ENCODE results near the gene TMEM19.

Gene TMEM19

DNA sequence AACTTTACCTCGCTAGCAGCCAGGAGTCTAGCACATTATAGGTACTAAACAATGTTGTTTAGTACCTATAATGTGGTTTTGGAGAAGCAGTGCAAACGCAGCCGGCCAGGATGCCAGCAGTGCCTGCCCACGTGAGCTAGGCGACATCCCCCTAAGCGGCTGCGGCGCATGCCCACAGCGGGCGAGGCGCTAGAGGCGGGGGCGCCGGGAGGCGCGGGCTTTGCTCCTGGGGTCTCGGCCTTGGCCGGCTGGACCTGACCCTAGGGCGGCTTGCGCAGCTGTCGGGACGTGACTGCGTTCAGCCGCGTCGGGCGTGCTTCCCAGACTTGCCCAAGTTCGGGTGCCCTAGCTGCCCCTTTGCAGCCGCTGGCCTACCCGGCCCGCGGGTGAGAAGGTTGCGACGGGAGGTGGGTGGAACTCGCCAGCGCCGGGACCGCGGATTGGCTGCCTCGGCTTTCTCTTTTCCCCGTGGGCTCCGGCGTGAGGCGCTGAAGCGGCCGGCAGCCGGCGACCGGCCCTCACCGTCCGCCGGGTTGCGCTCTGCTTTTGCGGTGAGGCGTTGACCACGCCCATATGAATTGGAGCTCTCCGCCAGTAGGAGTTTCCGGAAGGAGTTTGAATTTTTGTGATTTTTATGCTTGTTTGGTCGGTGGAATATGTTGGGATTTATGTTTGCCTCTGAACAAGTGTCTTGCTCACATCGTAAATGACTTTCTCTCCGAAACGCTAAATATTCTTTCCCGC lies at the start of gene TMEM19:
TSS of gene TMEM19 (plus strand) at position 169 of the 744 bp plus-strand sequence. CDS start 599 bp downstream, outside the sequence.
- peak; percentile 74 for DNase-seq (ENCODE audit: low read depth)

DNA sequence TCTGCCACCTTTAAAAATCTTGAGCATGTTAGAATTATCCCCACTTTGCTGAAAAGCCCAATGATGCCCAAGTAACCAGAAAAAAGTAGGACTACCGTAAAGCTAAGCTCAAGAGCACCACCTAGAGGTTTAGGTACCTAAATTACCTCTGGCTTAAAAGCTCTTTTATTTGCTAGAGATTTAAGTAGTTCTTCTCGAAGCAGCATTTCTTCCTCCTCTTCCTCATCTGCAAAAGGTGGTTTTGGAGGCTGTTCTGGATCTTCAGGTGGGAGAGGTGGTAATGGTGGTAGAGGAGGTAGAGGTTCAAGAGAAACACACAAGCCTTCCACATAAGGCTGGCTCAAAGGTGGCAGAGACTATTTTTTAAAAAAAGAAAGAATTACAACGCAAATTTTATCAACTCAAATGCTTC lies 49.2 kb upstream of the TMEM19 start:
- DNase-seq (ENCODE audit: low read depth), result no peak

DNA sequence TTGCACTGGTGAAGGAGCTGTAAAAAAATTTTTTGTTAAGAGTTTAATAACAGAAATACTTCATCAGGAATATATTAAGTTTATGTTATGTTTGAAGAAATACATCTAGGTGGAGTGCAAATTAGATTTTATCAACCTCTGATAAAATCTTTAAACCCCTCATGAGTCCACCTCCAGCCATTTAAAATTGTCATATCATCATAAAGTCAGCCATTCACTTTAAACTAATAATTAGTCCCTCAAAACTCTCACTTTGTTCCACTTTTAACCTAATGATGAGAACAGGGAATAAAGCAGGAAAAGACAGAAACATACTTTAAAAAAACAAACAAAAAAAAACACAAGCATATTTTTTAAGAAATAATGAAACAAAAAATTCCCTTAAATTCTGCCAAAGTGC lies 47.4 kb upstream of the TMEM19 start:
- DNase-seq (ENCODE audit: low read depth), result no peak

DNA sequence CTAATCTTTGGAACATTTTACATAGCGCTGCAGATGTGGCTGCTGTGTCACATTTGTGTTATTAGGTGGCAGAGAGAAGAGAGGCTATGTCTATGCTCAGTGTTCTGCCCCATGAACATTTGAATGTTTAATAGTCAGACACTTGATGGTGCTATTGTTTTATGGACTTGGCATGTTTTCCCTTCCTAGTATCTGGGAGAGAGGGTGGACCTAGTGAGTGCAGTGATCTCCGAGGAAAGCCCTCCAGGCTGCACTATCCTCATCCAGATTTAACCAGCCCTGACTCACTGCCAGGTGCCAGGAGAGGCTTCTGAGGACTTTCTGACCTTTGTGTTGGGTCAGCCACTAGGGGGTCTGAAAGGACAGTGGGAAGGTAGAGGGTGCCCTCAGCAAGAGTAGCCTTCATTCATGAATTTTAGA lies 46.5 kb upstream of the TMEM19 start:
- DNase-seq (ENCODE audit: low read depth), result no peak

DNA sequence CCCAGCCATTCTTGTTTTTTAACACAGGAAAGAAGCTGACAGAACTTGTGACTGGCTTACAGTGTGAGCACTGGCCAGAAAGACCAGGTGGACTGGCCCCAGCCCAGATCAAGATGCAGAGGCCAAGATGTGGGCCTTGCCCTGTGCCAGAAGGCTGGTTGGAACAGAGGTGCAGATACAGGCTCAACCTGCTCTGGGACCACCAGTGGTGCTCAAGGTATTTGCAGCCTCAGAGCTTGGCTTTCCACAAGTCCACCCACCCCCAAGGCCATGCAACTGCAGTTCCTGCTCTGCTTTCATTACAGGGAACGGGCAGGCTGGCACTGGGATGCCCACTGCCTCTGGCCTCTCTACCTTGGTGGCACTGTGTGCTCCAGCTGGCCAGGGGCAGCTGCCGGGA lies 45.6 kb upstream of the TMEM19 start:
- no peak for DNase-seq (ENCODE audit: low read depth)

DNA sequence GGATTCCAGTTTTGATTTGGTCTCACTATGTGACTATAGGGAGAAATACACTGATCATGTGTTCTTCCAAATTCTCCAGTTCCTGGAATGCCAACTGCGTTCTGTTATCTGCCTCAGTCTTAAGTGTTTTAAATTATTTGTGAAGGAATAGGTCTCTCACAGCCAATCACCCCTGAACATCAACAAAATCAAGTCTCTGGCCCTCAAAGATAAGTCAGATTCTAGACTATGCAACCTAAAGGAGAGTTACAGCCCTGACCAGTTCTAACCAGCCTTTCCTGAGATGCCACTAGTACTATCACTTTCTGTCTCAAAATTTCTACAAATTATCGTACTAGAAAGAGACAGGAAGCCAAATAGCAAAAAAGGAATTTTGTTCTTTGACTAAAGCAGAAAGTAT lies 44.5 kb upstream of the TMEM19 start:
- DNase-seq (ENCODE audit: low read depth), result no peak

DNA sequence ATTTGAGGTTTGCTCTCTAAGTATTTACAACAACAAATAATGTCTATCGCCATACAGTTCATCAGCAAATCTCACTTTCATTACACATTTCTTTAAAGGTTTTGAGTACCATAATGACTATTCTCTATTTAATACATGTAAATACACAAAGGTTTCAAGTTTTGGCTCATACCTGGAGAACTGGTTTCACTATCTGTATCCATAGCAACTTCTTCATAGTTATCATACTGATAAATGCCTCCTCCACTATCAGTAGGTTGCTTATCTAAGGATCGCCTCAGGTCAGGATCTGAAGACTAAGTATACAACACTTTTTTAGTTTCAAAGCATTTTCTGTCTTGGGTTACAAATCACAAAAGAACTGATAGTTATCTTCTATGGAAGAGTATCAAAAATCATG lies 43.6 kb upstream of the TMEM19 start:
- DNase-seq (ENCODE audit: low read depth), result no peak

DNA sequence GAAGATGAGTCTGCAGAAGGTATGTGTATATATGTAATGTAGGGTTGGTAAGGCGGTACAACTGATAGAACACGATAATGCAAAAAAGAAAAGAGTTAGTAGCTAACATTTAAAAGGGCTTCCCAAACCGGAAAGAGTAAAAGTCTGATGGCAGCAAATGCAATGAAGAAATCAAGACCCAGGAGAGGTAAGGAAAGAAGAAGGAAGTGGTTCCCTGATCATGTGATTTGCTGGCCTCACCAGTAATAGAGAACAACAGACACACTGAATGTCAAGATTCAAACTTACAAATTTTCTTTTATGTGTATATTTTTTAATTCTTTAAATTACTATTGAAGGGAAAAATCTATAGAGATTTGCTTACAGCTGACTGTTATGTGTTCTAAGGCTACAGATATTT lies 40.6 kb upstream of the TMEM19 start:
- no peak for DNase-seq (ENCODE audit: low read depth)

DNA sequence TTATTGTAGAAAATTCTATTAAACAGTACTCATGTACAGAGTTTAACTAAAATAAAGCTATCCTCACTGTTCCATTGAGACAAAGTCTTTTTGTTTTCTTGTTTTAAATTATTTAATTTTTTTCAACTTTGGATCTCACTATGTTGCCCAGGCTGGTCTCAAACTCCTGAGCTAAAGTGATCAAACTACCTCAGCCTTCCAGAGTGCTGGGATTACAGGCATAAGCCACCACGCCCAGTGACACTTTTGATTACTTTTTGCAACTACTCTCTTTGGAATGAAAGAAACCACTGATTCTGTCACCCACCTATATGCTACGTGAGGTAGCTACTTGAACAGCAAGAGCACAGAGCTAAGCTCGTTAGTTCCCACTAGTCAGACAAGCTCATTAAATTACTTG lies 39.4 kb upstream of the TMEM19 start:
- no peak for DNase-seq (ENCODE audit: low read depth)

DNA sequence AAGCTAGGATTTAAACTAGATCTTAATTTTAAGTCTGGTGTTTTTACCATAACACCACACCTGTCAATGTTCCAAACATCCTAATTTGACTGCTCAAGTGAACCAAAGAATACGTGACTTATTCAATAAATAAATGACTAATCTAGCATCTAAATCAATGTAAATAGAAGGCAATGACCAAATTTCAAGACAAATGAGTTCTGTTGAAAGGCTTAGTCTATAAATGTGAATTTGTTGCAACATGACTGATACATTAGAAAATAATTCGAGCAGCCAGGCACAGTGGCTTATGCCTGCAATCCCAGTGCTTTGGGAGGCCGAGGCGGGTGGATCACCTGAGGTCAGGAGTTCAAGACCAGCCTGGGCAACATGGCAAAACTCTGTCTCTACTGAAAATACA lies 37.3 kb upstream of the TMEM19 start:
- DNase-seq (ENCODE audit: low read depth), result no peak

DNA sequence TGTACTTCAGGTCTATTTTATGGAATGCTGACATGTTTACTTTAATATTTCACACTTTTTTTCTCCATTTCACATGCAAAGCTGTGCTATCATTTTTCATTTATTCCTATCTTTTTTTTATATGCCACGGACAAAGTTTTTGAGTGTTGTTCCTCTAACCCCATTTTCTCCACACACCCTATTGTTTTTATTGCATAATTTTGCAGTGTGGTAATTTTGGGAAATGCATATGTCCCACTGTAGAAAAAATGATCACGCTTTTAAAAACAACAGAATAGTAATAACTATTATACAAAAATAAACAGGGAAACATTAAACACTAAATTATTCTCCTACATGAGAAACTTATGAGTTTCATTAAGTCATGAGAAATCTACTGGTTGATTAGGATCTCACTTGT lies 36.5 kb upstream of the TMEM19 start:
- no peak for DNase-seq (ENCODE audit: low read depth)

DNA sequence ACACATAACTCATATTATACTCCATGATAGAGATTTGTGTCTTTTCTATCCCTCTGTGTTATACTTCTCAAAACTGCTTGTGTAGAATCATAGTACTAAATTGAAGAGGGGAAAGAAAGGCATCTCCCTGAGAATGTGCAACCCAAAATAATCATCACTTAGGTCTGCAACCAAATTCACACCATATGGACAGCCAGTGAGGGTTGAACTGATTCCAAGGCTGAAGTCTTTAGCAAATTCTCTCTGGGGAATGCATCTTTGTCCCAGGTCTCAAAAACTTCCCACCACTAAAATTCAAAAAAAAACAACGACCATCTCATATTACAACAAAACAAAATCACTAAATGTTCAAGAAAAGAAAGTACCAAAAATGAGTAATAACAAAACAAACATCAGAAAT lies 33.2 kb upstream of the TMEM19 start:
- no peak for DNase-seq (ENCODE audit: low read depth)

DNA sequence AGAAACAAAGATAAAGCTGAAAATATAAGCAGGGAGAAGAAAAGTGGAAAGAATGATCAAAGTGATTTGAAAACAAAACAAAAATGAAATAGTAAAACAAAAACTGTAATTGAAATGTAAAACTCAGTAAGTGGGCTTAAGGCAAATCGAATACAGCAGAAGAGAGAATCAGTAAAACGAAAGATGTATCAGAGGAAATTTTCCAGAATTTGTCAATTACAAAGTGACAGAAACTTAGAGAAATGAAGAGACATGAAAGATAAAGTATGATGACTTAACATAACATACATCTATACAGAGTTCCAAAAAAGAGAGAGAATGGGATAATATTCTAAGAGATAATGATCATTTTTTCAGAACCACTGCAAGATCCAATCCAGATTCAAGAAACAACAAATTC lies 32.7 kb upstream of the TMEM19 start:
- no peak for DNase-seq (ENCODE audit: low read depth)

DNA sequence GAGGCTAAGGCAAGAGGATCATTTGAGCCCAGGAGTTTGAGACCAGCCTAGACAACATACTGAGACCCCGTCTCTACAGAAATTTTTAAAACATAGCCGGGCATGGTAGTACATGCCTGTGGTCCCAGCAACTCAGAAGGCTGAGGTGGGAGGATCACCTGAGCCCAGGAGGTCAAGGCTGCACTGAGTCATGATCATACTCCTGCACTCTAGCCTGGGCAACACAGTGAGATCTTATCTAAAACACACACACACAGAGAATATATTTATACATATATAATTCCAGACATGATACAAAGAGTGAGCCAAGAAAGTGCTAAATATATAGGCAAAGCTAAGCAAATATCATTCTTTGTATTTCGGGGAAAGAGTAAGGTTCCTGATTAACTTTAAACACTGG lies 31.7 kb upstream of the TMEM19 start:
- no peak for DNase-seq (ENCODE audit: low read depth)

DNA sequence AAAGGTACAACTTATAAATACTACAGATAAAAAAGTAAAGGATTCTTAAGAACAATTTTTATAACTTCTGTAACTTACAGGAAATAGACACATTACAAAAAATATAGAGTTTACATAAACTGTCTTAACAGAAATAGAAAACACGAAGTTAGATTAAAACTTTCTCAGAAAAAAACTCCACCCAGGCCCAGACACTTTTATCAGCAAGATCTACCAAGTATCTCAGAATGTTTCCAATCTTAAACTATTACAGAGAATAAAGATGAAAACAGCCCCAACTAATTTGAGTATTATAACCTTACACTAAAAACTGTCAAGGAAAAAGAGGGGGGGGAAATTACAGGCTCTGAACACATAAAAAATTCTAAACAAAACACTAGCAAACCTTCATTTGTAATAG lies 30.4 kb upstream of the TMEM19 start:
- DNase-seq (ENCODE audit: low read depth), result no peak

DNA sequence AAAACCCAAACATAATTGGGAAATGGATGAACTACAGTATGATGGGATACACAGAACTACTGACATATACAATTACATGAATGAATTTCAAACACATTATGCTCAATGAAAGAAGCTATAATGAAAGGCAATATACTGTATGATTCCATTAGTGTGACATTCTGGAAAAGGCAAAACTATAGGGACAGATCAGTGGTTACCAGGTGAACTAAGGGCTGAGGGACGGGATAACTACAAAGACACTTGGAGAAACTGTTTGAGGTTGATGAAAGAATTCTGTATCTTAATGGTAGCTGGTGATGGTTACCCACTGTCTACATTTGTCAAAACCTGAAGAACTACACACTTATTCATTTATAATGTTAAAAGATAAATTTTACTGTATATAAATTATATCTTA lies 30.0 kb upstream of the TMEM19 start:
- DNase-seq (ENCODE audit: low read depth), result no peak

DNA sequence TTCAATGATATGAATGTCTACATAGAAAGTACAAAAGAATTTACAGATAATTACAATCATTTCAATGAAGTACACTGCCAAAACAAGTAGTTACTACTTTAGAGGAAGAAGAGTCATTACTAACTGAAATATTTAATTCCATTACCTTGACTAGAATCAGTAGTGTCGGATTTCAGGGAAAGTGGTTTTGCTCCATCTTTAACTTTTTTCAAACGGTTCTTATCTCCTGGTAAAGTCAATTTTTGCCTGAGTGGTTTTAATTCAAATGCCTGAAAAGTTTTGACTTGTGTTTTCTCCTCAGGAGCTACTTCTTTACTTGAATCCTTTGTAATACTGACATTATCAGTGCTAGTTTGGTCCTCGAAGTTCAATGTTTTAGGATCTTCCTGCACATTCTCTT lies 29.1 kb upstream of the TMEM19 start:
- no peak for DNase-seq (ENCODE audit: low read depth)

DNA sequence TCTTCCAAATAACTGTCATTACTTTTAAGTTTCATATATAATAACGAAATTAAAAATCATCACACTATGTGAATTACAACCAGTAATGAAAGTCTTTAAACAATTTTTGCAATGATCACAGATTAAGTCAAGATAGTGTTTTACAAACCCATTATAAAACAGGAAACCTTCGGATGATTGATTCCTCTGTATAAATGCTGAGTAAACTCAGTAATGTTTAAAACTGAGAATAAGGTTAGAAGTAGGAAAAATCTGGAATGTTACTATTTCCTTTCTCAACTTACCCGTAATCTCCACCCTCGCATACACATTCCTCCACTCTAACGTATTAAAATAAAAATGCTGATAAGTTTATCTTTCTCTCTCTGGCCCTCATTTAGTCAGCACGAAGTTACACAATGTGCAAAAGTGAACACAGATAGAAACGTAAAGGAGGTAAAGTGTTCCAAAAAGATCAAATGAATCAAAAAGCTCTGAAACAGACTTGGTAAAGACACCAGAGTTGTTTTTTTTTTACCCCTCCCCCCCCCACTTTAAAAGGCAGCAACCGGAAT lies 23.8 kb upstream of the TMEM19 start:
- no peak for DNase-seq (ENCODE audit: low read depth)

DNA sequence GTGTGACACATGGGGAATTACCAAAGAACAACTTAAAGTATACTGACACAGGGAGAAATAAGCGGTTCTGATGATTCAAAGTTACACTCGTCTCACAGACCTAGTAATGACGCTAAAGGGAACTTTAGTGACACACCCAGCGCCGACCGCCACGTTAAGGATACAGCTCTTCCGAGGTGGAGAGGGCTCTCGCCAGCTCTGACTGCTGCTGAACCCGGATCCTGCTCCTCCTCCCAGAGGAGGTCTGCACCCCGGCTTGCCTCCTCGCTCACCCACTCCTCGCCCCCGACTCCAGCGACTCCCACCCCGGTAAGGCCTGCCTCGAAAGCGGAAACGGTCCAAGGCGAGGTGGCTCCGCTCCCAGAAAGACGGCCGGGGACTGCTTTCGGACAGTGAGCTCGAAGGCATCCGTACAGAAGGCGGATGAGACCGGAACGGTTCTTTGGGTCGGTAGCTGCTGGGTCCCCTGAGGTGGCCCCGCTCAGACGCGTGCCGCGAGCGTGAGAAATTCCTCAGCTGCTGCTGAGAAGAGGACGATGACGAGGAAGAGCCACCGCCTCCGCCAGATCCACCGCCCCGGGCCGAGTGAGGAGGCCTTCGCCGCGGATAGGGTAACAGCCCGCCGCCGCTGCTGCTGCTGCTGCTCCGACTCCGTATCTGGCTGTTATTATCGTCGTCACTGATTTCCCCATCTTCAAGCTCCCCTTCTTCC lies 22.9 kb upstream of the TMEM19 start:
- DNase-seq (ENCODE audit: low read depth), result peak; percentile 55

DNA sequence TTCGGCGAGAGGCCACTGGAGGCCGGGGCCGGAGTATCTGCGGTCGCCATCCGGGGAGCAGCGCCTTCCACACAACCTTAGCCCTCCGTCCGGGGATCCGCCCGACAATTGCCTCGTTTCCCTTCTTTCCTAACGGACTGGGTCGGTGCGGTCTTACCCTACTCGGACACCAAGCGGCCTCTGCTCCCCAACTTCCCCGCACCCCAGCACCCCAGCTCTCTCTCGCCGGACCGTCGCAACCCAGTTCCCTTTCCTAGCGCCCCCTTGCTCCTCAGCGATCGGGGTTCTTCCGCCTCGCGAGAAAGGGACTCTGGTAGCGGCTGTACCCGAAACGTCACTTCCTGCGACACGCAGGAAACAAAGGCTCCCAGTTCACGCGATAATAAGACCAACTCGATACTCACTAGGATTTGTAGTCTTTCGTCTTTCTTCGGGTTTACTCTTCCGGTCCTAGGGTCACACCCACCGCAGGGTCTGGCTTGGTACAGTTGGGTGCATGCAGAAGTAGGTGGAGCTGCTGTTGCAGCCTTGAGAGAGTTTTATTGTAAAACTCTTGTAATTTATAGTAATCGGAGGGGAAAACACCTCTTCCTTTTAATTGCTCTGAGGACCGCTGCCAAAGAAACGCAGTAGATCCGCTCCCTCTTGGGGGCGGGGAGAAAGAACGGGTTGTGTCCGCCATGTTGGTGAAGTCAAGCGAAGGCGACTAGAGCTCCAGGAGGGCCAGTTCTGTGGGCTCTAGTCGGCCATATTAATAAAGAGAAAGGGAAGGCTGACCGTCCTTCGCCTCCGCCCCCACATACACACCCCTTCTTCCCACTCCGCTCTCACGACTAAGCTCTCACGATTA lies 22.1 kb upstream of the TMEM19 start, which contains the start of the genes THAP2 and ZFC3H1:
TSS of gene THAP2 (plus strand) at position 741 of the 850 bp plus-strand sequence. CDS start 209 bp downstream, outside the sequence.
TSS of gene ZFC3H1 (minus strand) at position 288 of the 850 bp plus-strand sequence. CDS start at position 50, 238 bp downstream.
- DNase-seq (ENCODE audit: low read depth), result peak; percentile 75

DNA sequence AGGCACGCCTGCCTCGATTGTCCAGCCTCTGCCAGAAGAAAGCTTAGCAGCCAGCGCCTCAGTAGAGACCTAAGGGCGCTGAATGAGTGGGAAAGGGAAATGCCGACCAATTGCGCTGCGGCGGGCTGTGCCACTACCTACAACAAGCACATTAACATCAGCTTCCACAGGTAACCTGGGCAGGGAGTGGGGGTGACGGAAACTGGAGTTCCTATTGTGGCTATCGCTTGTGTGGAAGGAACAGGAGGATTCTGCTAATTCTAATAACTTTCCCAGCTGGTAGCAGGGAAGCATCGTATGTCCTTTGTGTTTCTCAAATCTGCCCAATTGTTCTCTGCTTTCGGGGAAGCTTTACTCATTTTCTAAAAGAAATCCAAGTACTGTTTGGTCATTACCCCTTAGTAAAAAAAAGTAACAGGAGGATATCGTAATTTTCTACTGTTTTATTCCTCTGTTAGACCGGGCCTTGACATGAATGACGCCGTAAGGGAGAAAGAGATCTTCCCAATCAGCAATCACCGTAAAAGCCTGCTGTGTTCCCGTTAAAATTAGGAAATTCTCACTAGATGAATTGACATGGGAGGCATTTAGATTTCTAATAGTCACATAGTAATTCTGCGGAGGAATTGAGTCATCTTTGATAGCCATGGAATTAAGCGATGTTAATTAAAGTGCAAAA lies 21.3 kb upstream of the TMEM19 start:
- no peak for DNase-seq (ENCODE audit: low read depth)

DNA sequence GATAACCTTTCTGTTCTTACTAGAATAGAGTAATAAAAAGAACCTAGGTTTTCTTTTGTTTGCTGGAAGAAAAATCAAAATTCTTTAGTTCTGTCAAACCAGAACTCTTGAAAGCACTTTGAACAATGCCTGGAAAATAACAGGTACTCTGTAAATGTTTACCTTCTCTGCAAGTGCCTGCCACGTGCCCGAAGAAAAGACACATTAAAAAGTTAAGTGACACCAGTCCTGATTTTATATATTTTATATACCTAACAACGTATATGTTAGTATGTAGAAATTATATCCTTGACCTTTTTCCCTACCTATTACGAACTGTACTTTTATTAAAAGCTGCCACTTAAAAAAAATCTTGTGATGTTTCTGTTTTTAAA lies 20.8 kb upstream of the TMEM19 start:
- no peak for DNase-seq (ENCODE audit: low read depth)
